Measurements from ENCODE around the gene GLYR1. TPM values are rescaled to one million over a fixed set of nuclear protein-coding genes. Genes with fewer than 3 reads are reported as not detected.
A peak's percentile ranks its signal among the peaks of the same experiment; 100 is the strongest.

The GLYR1 gene
- total and polyA plus RNA-seq, 2 of the 4 experiments (the other 2 are of a cell fraction): 26.0 to 54.2 TPM

GRCh38 chr16:4801051-4801961, 45.8 kb downstream of the GLYR1 start:
- peak overlapping the region; percentile 75 for H3K4me2 ChIP-seq (ENCODE audit: low read depth, low read length)
- in situ Hi-C loops (cut with MboI; ENCODE audit: low sequenced_read_pairs): no loop called here
- 87% methylated on average over 3 of the region's 29 CpGs; no CpG with 5 or more reads in 1 of the 2 experiments for WGBS, 2 experiments (ENCODE audit: extremely low coverage in 2 of 2, insufficient read length in 1 of 2)
- no peak overlapping the region for H2BK20ac ChIP-seq (ENCODE audit: low read depth, low read length)
- H3K27ac ChIP-seq (ENCODE audit: insufficient read depth, low read length): no peak overlapping the region
- ChIA-PET CTCF (no interaction called here), POLR2A (ENCODE audit: unreplicated experiment) (no interaction called here)
- H3K9ac ChIP-seq (ENCODE audit: low read depth, low read length): peak overlapping the region; percentile 57
- H3K4me1 ChIP-seq (ENCODE audit: control insufficient read depth, insufficient read depth, low read length): peaks cover 5% of the 10 kb centered on the region; the same call in 1 of the 2 replicates
- H3K9me3 ChIP-seq (ENCODE audit: control insufficient read depth, insufficient read depth, low read length): no peaks in the 10 kb centered on the region
- no peak overlapping the region for H2BK120ac ChIP-seq (ENCODE audit: low read depth, low read length)
- H3K79me1 ChIP-seq (ENCODE audit: low read depth in 1 of 2, low read length in 2 of 2): peaks cover 0 to 7% of the 10 kb centered on the region in 2 experiments; a peak in 1 of 4 replicates
- peak overlapping the region; percentile 36 to 79; a peak in 3 of 4 replicates for H4K8ac ChIP-seq (ENCODE audit: low read depth in 2 of 2, low read length in 2 of 2)
- no peak overlapping the region for H2BK15ac ChIP-seq (ENCODE audit: low read depth, low read length)
- BruUV-seq (replicated peaks): no TSS peak
- H2AK9ac ChIP-seq (replicated peaks; ENCODE audit: low read depth, low read length, poor library complexity): peak overlapping the region; percentile 91
- peak overlapping the region; percentile 94 for H3K4me3 ChIP-seq (ENCODE audit: insufficient read depth, low read depth, low read length)
- no peak overlapping the region; the same call in 1 of the 2 replicates for H3K4ac ChIP-seq (ENCODE audit: low read depth, low read length)
- H3K56ac ChIP-seq (ENCODE audit: extremely low read depth, insufficient read depth, low read length): no peak overlapping the region
- H4K20me1 ChIP-seq (ENCODE audit: insufficient read depth, low read length): no peaks in the 10 kb centered on the region; the same call in 1 of the 2 replicates
- ATAC-seq (ENCODE audit: low read depth) (no peak), DNase-seq (no peak)
- H4K5ac ChIP-seq (ENCODE audit: low read depth, low read length): no peak overlapping the region
- H3K14ac ChIP-seq (replicated peaks; ENCODE audit: low read depth, low read length): 0 out of 2 replicates have a peak overlapping the region, but pooled peaks have one; percentile 50
- H3K9me1 ChIP-seq (ENCODE audit: insufficient read depth, low read length): no peaks in the 10 kb centered on the region
- peak overlapping the region; percentile 69 for H3K23ac ChIP-seq (ENCODE audit: low read depth, low read length)
- H2AK5ac ChIP-seq (ENCODE audit: low read depth, low read length): 0 out of 2 replicates have a peak overlapping the region, but pooled peaks have one; percentile 15
- intact Hi-C loops (cut with micrococcal nuclease): loop anchor here (5.0 kb wide), 1 partner anchor 34 kb away; the partner anchor contains the start of gene ZNF500
- no peak overlapping the region for H3K18ac ChIP-seq (ENCODE audit: low read depth, low read length)
- H4K91ac ChIP-seq (ENCODE audit: insufficient read depth, low read depth, low read length): no peak overlapping the region
- peak overlapping the region; percentile 97 for H2AFZ ChIP-seq (replicated peaks; ENCODE audit: low read length, poor library complexity)
- H2BK5ac ChIP-seq (ENCODE audit: low read depth, low read length, poor library complexity, severe bottlenecking): no peak overlapping the region
- peaks cover 21% of the 10 kb centered on the region for H3K36me3 ChIP-seq (ENCODE audit: control insufficient read depth, insufficient read depth, low read length)
- TF ChIP-seq CEBPB (IDR thresholded peaks at IDR 0.05; ENCODE audit: low read depth, low read length): no peak
- TF ChIP-seq ELK1 (IDR thresholded peaks at IDR 0.05; ENCODE audit: borderline replicate concordance, low read depth, low read length): no peak
- TF ChIP-seq RFX5 (IDR thresholded peaks at IDR 0.05; ENCODE audit: low read depth, low read length): no peak
- TF ChIP-seq RAD21 (IDR thresholded peaks at IDR 0.05; ENCODE audit: low read length): no peak
- no peak for TF ChIP-seq RCOR1 (IDR thresholded peaks at IDR 0.05; ENCODE audit: insufficient replicate concordance, low read length)
- no peak for TF ChIP-seq SMC3 (IDR thresholded peaks at IDR 0.05; ENCODE audit: low read depth, low read length)
- TF ChIP-seq CHD1 (IDR thresholded peaks at IDR 0.05; ENCODE audit: low read depth, low read length): no peak
- TF ChIP-seq MXI1 (IDR thresholded peaks at IDR 0.05; ENCODE audit: borderline replicate concordance, low read depth, low read length): no peak
- TF ChIP-seq MAZ (IDR thresholded peaks at IDR 0.05; ENCODE audit: borderline replicate concordance, low read depth, low read length): no peak
- TF ChIP-seq POLR2A (IDR thresholded peaks at IDR 0.05; ENCODE audit: low read depth, low read length): no peak
- dilution Hi-C loops (cut with HindIII; ENCODE audit: low sequenced_read_pairs, unreplicated experiment): no loop called here
- H3K27me3 ChIP-seq (ENCODE audit: control insufficient read depth, insufficient read depth, low read length): no peaks in the 10 kb centered on the region
